Measurements from ENCODE around the gene CASP9.

DNA sequence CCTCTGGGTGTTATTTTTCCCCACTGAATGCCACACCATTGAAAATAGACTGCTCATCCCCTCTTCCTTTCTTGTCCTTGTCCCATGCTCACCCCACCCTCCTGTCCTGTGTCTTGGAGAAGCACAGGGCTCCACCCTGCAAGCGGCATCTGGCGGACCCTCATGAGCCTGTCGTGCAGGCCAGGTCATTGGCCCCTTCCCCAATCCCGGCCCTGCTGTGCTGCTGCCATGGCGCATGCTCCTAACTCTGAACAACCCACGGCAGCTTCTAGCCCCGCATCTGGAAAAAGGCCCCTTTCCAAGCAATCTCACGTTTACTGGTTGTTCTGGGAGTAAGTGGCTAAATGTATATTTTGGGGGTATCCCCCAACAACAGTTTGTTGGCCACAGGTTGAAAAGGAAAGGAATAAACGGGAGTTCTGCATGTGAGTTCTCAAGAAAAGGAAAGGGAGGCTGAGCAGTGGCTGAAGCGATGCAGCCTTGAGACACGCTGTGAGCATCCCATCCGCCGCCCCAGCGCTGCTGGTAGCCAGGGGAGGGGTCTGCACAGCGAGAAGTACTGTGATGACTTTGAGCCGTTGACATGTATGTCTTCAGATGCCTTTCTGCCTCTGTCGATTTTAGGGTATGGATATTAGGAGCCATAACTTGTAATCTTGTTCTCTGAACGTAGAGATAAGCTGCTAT lies 44.5 kb upstream of the CASP9 start:
- TF ChIP-seq CTCF (IDR thresholded peaks at IDR 0.05) (no peak), POLR2A (IDR thresholded peaks at IDR 0.05) (no peak)
